Measurements from ENCODE around the gene ISOC2. TPM values are rescaled to one million over a fixed set of nuclear protein-coding genes. Genes with fewer than 3 reads are reported as not detected.

Gene ISOC2
- total RNA-seq, 1 experiment from 2014 or later = 72.2 TPM

DNA sequence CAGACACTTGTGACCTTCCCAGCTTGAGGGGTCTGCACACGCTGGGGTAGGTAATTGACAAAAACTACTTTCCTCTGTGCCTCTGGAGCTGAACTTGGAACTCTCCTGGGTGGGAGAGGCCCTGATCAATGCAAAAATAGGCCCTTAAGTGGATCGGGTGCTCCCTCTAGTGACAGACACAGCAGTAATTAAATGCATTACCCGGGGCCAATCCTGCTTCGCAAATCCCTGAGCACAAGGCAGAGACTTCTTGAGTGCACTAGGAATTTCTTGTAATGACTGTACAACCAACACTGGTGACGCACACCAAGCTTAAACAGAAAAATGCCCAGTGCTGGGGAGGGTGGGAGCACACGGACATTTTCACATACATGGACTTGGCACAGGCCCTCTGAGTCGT is 43.3 kb downstream of the ISOC2 start:
- Histone ChIP-seq H4K91ac (ENCODE audit: insufficient read length, low read depth, low read length) (no peak overlapping the region), H3K23ac (ENCODE audit: insufficient read length, low read depth, low read length) (no peak overlapping the region), H3K14ac (ENCODE audit: insufficient read depth, low read length) (no peak overlapping the region), H2AK5ac (ENCODE audit: insufficient read length, low read length) (no peak overlapping the region), H2BK15ac (ENCODE audit: low read depth, low read length) (no peak overlapping the region), H4K20me1 (ENCODE audit: control insufficient read depth, insufficient read depth, insufficient read length) (no peaks in the 10 kb centered on the region), H3K23me2 (ENCODE audit: insufficient read length, low read depth, low read length, poor library complexity, severe bottlenecking) (no peaks in the 10 kb centered on the region), H3K79me2 (ENCODE audit: insufficient read depth, low read length) (no peaks in the 10 kb centered on the region), H2BK12ac (ENCODE audit: insufficient read length, low read depth, low read length) (no peak overlapping the region), H2BK120ac (ENCODE audit: low read depth, low read length, poor library complexity, severe bottlenecking) (no peak overlapping the region), H3K56ac (ENCODE audit: insufficient read length, low read depth, low read length) (no peak overlapping the region), H4K5ac (ENCODE audit: insufficient read length, low read depth, low read length) (no peak overlapping the region), H3T11ph (ENCODE audit: low read length) (no peak overlapping the region), H4K8ac (replicated peaks; ENCODE audit: insufficient read length, low read depth, low read length) (no peak overlapping the region), H2BK20ac (ENCODE audit: low read depth, low read length, poor library complexity, severe bottlenecking) (no peak overlapping the region), H3K79me1 (ENCODE audit: insufficient read depth, low read depth, low read length, poor library complexity, severe bottlenecking) (no peaks in the 10 kb centered on the region), H3K4ac (ENCODE audit: low read depth, low read length) (no peak overlapping the region), H3K9me3 (ENCODE audit: control insufficient read depth, low read depth, low read length) (no peaks in the 10 kb centered on the region), H3K18ac (ENCODE audit: insufficient read length, low read depth, low read length) (no peak overlapping the region), H3K4me1 (ENCODE audit: insufficient read depth, low read length) (peaks cover 3% of the 10 kb centered on the region), H2BK5ac (ENCODE audit: insufficient read length, low read length) (no peak overlapping the region), H3K27ac (ENCODE audit: insufficient read length, low read depth, low read length) (no peak overlapping the region), H2AFZ (ENCODE audit: low read length) (no peak overlapping the region), H3K9ac (ENCODE audit: extremely low read depth, insufficient read length, low read length) (no peak overlapping the region), H3K4me2 (ENCODE audit: insufficient read depth, insufficient read length, low read length) (no peak overlapping the region), H3K27me3 (ENCODE audit: insufficient read depth, low read length) (no peaks in the 10 kb centered on the region)
- peak overlapping the region in 1 of 2 experiments; percentile 42; a peak in 1 of 5 replicates for H3K4me3 Mint-ChIP-seq
- DNase-seq = peak; percentile 73
- no peaks in the 10 kb centered on the region for H3K36me3 Mint-ChIP-seq (ENCODE audit: insufficient read depth in 1 of 3, low read depth in 3 of 3)
- peaks cover 36% of the 10 kb centered on the region for H3K27me3 Mint-ChIP-seq (ENCODE audit: low read depth)
- H3K27ac Mint-ChIP-seq = no peak overlapping the region
- peaks cover 0 to 6% of the 10 kb centered on the region in 2 experiments; a peak in 1 of 5 replicates for H3K9me3 Mint-ChIP-seq
- H3K4me1 Mint-ChIP-seq = peaks cover 2 to 8% of the 10 kb centered on the region in 2 experiments
- TF ChIP-seq, protein P1, sequence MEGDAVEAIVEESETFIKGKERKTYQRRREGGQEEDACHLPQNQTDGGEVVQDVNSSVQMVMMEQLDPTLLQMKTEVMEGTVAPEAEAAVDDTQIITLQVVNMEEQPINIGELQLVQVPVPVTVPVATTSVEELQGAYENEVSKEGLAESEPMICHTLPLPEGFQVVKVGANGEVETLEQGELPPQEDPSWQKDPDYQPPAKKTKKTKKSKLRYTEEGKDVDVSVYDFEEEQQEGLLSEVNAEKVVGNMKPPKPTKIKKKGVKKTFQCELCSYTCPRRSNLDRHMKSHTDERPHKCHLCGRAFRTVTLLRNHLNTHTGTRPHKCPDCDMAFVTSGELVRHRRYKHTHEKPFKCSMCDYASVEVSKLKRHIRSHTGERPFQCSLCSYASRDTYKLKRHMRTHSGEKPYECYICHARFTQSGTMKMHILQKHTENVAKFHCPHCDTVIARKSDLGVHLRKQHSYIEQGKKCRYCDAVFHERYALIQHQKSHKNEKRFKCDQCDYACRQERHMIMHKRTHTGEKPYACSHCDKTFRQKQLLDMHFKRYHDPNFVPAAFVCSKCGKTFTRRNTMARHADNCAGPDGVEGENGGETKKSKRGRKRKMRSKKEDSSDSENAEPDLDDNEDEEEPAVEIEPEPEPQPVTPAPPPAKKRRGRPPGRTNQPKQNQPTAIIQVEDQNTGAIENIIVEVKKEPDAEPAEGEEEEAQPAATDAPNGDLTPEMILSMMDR (conservative IDR thresholded peaks at IDR 0.05) = peak; percentile 88
- no CpG with 5 or more reads among the region's 7 CpGs for WGBS (ENCODE audit: extremely low coverage, insufficient read length, low lambda C conversion rate)

Data from H9 (cell line).